NT2/D1 (cell line): ENCODE measurements around the gene PCDHA6.

Experiments used
- SUZ12 ChIP-seq: IDR thresholded peaks from 2 replicates; pipeline ENCODE4 v1.6.1; 2011; ENCODE audit not compliant: insufficient read length, insufficient read depth; ENCODE audit errors: extremely low read depth
- ZNF274 ChIP-seq: IDR thresholded peaks from 2 replicates; pipeline ENCODE4 v1.6.1; 2011; ENCODE audit warnings: mild to moderate bottlenecking, low read depth, low read length

DNA sequence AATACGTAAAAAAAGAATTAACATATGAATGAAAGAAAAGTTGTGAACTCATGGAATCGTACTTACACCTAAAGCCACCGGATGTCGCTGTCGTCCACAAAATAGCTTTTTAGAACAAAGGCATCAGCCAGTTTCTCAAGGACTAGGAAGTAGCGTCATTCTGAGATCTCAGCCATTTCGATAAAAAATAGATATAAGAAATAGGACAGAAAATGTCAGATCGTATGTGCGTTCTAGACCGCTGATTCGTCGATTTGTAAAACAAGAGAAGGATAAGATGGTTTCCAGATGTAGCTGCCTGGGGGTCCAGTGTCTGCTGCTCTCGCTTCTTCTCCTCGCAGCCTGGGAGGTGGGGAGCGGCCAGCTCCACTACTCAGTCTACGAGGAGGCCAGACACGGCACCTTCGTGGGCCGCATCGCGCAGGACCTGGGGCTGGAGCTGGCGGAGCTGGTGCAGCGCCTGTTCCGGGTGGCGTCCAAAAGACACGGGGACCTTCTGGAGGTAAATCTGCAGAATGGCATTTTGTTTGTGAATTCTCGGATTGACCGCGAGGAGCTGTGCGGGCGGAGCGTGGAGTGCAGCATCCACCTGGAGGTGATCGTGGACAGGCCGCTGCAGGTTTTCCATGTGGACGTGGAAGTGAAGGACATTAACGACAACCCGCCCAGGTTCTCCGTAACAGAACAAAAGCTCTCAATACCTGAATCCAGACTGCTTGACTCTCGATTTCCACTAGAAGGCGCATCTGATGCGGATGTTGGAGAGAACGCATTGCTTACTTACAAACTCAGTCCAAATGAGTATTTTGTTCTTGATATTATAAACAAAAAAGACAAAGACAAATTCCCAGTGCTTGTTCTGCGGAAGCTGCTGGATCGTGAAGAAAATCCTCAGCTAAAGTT, 28.3 kb downstream of the PCDHA6 start, which contains the start of gene PCDHA10:
- no peak for TF ChIP-seq ZNF274
- TF ChIP-seq SUZ12: no peak
